GM21825 (cell line): ENCODE results near the gene USP14.

Source experiments
- ATAC-seq: cut with Tn5 transposase; IDR thresholded peaks from one replicate; pipeline ENCODE4 v1.9.1; 2021; ENCODE audit warnings: mild to moderate bottlenecking, moderate library complexity; ENCODE audit not compliant: unreplicated experiment

USP14 gene

DNA sequence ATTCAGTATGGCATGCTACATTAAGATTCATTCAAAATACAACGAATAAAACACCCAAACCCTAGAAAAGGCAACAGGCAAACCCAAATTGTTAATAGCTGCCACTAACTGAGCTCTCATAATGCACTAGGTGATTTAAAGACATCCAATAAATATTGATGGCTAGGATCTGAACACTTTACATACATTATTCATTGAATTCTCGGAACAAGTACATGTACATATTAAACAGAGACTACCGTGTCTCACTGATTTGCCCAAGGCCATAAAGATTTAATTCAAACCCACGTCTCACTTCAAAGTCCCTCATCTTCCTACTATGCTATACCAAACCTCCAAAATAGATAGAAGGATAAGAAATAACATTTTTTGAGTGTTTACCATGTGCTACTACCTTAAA is 67.4 kb downstream of the USP14 start:
- ATAC-seq, result no peak

DNA sequence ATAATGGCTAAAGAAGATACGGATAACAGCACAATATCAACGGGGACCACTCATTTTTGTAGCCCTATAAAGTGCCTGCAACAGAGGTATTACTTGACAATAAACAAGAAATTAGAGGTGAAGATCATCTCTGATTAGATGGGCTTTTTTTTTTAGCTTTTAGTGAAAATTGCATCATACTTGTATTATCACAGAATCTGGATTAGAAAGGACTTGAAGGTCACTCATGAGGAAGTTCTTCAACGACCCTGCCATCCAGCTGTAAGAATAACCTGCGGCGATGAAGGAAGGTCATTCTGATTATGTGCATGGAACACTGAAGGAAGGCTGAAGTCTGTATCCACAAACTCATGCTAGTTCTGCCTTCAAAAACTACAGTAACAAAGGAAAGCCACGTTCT is 69.0 kb downstream of the USP14 start:
- no peak for ATAC-seq

DNA sequence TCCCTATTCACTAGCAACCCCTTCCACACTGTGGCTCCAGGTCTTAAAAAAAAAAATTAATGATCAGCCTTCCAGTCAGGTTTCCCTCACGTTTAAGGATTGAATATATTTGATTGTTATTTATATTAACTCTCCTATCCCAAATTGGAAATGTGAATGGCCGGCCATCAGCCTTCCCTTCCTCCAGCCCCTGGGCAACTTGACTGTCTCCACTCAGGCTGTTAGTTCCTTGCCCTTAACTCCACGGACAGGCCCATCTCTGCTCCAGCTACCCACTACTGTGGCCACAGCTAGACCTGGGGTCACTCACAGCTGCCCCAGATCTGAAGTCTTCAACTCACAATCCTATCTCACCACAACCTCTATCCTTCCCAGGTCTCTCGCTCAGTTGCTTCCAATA is 69.5 kb downstream of the USP14 start:
- ATAC-seq, result no peak

DNA sequence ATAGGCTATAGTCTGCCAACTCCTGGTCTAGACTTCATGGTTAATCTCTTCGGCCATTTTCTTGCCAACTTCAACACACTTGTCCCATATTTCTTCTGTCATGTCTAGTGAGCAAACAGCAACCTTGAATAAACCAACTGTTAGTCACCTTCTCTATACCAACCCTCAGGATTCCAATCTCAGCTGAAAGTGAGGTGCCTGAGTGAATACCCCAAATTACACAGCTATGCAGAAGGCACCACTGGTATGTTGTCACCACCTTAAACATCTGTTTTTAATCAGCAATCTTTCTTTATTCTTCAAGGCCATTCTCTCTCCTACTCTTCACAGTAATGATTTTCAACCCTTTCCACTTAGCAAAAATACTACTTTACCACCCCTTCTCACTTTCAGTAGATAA is 70.2 kb downstream of the USP14 start:
- ATAC-seq, result no peak

DNA sequence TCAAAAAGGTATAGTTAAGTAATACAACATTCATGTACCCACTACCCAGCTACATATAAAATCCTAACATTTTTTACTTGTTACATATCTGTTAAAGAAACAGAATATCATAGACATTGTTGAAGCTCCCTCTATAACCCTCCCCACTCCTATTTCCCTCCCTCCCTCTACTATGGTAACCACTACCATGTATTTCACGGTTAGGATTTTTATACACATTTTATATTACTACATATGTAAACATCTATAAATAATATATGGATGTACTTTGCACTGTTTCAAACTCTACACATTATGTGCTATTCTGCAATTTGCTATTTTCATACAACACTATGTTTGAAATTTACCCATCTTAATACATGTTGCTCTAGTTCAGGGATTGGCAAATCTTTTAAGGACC is 73.2 kb downstream of the USP14 start:
- ATAC-seq, result no peak

DNA sequence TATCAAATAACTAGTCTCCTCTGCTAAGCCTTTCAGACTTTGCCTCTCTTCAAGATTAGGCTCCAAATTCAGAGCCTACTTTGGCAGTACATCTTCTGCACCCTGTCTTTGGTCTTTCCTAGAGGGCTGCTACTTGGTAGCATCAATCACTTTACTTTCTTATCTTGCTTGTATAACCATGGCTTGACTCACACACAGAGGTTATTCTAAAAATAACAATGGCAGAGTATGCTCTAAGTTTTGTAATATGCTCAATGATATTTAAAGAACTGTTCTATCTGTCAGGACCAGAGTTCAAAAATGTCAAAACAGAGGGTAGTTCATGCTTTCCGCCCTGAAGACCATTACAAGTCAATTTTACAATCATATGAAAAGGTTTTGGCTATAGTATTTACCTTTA is 81.8 kb downstream of the USP14 start:
- no peak for ATAC-seq

DNA sequence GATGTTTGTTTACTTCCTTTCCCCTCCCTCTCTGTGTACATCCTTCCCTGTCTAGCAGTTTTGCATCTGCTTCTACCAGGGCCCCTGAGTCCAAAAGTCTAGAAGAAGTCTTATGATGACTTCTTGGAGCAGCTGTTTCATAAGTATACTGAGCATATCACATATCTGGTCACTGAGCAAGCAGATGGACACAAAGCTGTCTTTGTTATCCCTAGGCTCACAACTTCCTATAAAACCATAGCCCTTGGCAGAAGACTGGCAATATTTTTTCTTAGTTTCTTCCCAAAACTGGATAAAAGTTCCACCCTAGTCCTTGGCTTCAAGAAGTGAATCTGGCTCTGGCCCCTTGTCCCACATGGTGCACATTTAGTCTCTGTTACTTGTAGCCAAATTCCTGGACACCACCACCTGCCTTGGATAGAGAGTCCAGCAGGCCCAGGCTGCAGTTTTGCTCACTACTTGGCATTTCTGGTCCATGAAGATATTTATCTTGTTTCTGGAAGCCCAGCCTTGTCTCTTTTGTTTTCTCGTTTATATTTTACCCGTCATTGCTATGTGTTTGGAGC is 87.0 kb downstream of the USP14 start:
- ATAC-seq, result no peak

DNA sequence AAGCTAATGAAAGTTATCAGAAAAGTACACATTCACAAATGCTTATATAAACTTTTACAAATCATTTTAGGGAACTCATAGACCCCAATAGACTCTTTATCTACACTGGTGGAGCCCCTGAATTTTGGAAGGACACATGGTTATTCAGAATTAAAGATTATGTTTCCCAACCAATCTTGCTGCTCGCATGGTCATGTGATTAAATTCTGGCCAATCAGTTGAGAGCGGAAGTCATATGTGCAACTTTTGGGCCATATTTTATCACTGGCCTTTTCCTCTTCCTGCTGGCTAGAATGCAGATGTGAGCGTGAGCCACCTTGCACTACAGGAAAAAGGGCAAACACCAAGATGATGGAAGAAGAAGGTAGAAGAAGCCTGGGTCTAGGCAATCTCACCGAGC is 89.7 kb downstream of the USP14 start:
- ATAC-seq, result no peak

DNA sequence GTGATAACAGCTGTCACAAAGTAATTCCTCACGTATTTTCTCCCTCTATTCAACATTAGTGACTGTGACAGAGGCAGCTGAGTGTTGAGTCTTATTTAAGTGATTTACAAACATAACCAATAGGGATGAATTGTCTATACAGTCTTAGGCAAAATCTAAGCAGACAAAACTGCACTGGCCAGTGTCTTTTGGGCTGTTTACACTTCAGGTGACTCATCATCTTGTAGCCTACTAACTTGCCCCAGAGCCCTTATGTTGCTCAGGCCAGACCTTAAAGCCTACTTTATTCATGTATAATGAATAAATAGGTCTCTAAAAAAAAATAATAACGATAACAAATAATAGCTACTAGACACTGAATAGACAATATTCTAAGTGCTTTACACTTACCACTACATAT is 92.3 kb downstream of the USP14 start:
- ATAC-seq, result no peak

DNA sequence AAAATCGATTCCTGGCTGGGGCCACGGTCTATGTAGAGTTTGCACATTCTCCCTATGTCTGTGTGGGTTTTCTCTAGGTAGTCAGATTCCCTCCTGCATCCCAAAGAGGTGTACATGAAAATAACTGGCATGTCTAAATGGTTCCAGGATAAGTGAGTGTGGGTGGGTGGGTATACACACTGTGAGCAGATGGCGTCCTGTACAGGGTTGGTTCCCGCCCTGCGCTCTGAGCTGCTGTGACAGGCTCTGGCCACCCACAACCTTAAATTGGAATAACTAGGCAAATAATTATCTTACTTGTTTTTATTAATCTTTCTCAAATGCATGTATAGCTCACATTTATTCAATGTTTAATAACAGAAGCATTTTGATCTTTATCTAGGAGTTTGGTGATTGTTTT is 93.2 kb downstream of the USP14 start:
- no peak for ATAC-seq

DNA sequence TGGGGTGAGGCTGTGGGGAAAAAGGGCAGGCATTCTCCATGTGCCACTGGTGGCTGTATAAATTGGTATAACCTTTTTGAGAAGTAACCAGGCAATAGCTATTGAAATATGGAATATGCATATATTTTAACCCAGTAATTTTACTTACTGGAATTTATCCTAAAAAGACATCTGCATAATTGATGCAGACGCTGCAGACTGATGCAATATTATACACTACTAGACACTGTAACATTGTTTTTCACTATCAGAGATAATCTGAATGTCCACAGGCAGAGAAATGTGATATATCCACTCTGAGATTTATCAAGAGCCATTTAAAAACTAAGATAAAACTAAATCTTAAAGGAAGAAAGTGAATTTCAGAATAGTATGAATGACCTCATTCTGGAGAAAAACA is 94.8 kb downstream of the USP14 start:
- no peak for ATAC-seq

DNA sequence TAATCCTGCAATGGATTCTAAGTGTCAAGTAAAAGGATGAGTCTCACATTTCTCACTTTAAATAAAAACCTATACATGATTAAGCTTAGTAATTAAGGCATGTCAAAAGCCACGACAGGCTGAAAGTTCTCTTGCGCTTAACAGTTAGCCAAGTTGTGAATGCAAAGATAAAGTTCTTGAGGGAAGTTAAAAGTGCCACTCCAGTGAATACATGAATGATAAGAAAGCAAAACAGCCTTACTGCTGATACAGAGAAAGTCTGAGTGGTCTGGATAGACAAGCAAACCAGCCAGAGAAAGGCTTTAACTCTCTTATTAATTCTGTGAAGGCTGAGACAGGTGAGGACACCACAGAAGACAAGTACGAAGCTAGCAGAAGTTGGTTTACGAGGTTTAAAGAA is 96.8 kb downstream of the USP14 start:
- no peak for ATAC-seq

DNA sequence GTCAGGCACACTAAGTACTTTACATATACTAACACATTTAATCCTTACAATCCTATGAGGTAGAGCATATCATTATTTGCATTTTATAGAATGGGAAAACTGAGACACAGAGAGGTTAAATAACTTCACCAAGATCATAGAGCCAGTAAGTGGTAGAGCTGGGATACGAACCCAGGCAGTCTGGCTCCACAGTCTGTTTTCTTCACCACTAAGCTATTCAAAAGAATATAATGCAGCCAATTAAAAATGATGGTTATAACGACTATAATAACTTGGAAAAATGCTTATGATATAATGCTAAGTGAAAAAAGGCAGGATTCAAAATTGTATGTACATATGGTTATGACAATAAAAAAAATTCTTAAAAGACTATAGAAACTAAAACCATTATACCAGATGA is 102.2 kb downstream of the USP14 start:
- no peak for ATAC-seq

DNA sequence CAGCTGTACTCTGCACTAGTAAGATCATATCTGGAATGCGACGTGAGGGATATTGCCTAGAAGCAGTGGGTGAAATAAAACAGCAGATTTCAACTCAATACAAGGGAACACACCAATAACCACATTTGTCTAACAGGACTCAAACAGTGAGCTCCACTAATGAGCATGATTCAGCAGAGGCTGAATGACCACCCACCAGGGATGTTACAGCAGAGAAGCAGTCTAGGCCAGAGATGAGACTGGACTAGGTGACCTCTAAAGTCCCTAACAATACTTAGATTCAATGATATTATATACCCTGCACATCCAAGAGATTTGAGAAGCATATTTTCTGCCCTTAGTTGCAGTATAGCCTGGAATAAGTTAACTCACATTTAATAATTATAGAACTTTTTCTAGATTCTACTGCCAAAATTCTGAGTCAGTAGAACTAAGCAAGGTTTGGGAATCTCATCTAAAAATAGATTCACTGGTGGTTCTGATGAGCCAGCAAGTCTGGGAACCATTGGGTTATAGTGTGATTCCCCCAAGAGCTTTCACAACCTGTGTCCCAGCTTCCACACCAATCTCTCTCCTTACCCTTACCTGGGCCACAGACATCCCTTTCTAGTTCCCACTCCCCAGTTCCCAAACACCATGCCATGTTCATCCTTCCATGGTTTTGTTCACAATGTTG is 103.2 kb downstream of the USP14 start:
- no peak for ATAC-seq
